Epidermal melanocyte (primary cell): ENCODE results near the gene ELOVL6.

Source experiments
- DNase-seq: peaks from one replicate; pipeline ENCODE4 v3.0.0; 2011; ENCODE audit warnings: low spot score; ENCODE audit not compliant: insufficient read length

The ELOVL6 gene

GRCh38 chr4:109998867-109999584 is 199.4 kb downstream of the ELOVL6 start:
- peak; percentile 22 for DNase-seq

GRCh38 chr4:109996526-109996925 is 201.9 kb downstream of the ELOVL6 start:
- DNase-seq: no peak
